ENCODE measurements around the gene MFGE8. TPM values are rescaled to one million over a fixed set of nuclear protein-coding genes. Genes with fewer than 3 reads are reported as not detected.

MFGE8 gene
- polyA plus RNA-seq, 1 donor (not counting 4 experiments of a cell fraction or from before 2014, with no cell fraction given): 55.3 TPM

DNA sequence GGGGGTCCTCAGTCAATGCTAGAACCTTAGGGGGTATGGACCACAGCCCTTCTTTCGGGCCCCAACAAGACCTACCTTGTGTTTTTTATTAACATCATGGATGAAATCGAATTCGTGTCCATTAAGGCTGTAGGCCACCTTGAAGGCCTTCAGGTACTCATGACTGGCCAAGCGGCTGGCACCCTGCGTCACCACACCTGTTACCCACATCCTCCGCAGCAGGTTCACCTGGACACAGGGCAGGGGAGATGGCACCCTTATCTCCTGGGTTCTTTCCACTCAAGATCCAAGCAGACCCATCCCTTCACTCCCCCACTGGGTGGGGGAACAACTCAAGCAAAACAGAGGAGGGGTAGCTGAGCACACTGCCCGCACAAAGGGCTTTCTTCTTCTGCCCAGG, 6.6 kb downstream of the MFGE8 start:
- TF ChIP-seq, protein P1, sequence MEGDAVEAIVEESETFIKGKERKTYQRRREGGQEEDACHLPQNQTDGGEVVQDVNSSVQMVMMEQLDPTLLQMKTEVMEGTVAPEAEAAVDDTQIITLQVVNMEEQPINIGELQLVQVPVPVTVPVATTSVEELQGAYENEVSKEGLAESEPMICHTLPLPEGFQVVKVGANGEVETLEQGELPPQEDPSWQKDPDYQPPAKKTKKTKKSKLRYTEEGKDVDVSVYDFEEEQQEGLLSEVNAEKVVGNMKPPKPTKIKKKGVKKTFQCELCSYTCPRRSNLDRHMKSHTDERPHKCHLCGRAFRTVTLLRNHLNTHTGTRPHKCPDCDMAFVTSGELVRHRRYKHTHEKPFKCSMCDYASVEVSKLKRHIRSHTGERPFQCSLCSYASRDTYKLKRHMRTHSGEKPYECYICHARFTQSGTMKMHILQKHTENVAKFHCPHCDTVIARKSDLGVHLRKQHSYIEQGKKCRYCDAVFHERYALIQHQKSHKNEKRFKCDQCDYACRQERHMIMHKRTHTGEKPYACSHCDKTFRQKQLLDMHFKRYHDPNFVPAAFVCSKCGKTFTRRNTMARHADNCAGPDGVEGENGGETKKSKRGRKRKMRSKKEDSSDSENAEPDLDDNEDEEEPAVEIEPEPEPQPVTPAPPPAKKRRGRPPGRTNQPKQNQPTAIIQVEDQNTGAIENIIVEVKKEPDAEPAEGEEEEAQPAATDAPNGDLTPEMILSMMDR (optimal IDR thresholded peaks at IDR 0.05 in 1 of 3, IDR thresholded peaks at IDR 0.05 in 1 of 3, conservative IDR thresholded peaks at IDR 0.05 in 1 of 3; ENCODE audit: extremely low read depth in 1 of 3, insufficient read depth in 2 of 3, low read length in 3 of 3): no peak
- no peak for TF ChIP-seq EZH2 (IDR thresholded peaks at IDR 0.05; ENCODE audit: low read length)
- Histone ChIP-seq H3K4me2 (ENCODE audit: control insufficient read depth, extremely low read depth, insufficient read depth, low read depth, low read length) (no peak overlapping the region), H3K9me3 (ENCODE audit: control insufficient read depth, low read depth, low read length) (no peaks in the 10 kb centered on the region), H2AFZ (ENCODE audit: control insufficient read depth, low read length) (no peak overlapping the region), H3K36me3 (ENCODE audit: control insufficient read depth in 2 of 2, extremely low read depth in 1 of 2, insufficient read depth in 2 of 2, low read length in 2 of 2) (peaks cover 7 to 29% of the 10 kb centered on the region in 2 experiments), H3K4me1 (ENCODE audit: control insufficient read depth, extremely low read depth, insufficient read depth, low read length) (peaks cover 3% of the 10 kb centered on the region), H3K9ac (ENCODE audit: control insufficient read depth, extremely low read depth, insufficient read depth, low read length) (no peak overlapping the region), H3K27ac (ENCODE audit: control insufficient read depth, insufficient read depth, low read length) (no peak overlapping the region), H3K79me2 (ENCODE audit: control insufficient read depth, insufficient read depth, low read length) (no peaks in the 10 kb centered on the region), H4K20me1 (ENCODE audit: control insufficient read depth, extremely low read depth, insufficient read depth, low read length) (no peaks in the 10 kb centered on the region), H3K27me3 (ENCODE audit: control insufficient read depth, extremely low read depth, insufficient read depth, low read length) (no peaks in the 10 kb centered on the region), H3K9me1 (ENCODE audit: control insufficient read depth, extremely low read depth, insufficient read depth, low read length) (no peaks in the 10 kb centered on the region), H3K4me3 (ENCODE audit: control insufficient read depth in 2 of 3, extremely low read depth in 1 of 3, insufficient read depth in 2 of 3, low read depth in 1 of 3, low read length in 3 of 3) (no peak overlapping the region)
- DNase-seq (ENCODE audit: low read depth, low spot score): no peak
- no peak for FAIRE-seq
- dilution Hi-C loops (cut with MboI; ENCODE audit: extremely low pct_ligation_motif_present, low sequenced_read_pairs): no loop called here

DNA sequence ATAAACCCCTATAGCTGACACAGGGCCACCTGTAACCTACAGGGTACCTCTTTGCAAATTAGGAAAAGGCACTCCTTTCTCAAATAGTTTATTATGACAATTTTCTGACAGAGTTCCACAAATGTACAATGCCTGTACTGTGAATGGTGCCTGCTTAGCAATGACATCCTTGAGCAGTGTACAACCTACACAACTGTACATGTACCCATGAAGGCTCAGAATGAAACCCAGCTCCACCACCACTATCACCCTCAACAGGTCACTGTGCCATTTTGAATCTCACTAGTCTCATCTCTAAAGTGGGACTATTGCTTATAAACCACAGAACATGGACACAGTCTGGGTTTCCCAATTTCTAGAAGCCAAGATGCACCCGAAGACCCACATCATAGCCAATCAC, 7.0 kb downstream of the MFGE8 start:
- peaks cover 7 to 30% of the 10 kb centered on the region in 2 experiments for H3K36me3 ChIP-seq (ENCODE audit: control insufficient read depth in 2 of 2, extremely low read depth in 1 of 2, insufficient read depth in 2 of 2, low read length in 2 of 2)
- no peaks in the 10 kb centered on the region for H3K4me1 ChIP-seq (ENCODE audit: control insufficient read depth, extremely low read depth, insufficient read depth, low read length)
- H3K79me2 ChIP-seq (ENCODE audit: control insufficient read depth, insufficient read depth, low read length): no peaks in the 10 kb centered on the region
- H3K4me3 ChIP-seq (ENCODE audit: control insufficient read depth in 2 of 3, extremely low read depth in 1 of 3, insufficient read depth in 2 of 3, low read depth in 1 of 3, low read length in 3 of 3): no peak overlapping the region
- no peak overlapping the region for H2AFZ ChIP-seq (ENCODE audit: control insufficient read depth, low read length)
- H3K27ac ChIP-seq (ENCODE audit: control insufficient read depth, insufficient read depth, low read length): no peak overlapping the region
- dilution Hi-C loops (cut with MboI; ENCODE audit: extremely low pct_ligation_motif_present, low sequenced_read_pairs): no loop called here
- no peaks in the 10 kb centered on the region for H3K9me3 ChIP-seq (ENCODE audit: control insufficient read depth, low read depth, low read length)
- FAIRE-seq (no peak), DNase-seq (ENCODE audit: low read depth, low spot score) (no peak)
- no peak overlapping the region for H3K4me2 ChIP-seq (ENCODE audit: control insufficient read depth, extremely low read depth, insufficient read depth, low read depth, low read length)
- no peaks in the 10 kb centered on the region for H3K9me1 ChIP-seq (ENCODE audit: control insufficient read depth, extremely low read depth, insufficient read depth, low read length)
- no peak overlapping the region for H3K9ac ChIP-seq (ENCODE audit: control insufficient read depth, extremely low read depth, insufficient read depth, low read length)
- H4K20me1 ChIP-seq (ENCODE audit: control insufficient read depth, extremely low read depth, insufficient read depth, low read length): no peaks in the 10 kb centered on the region
- TF ChIP-seq EZH2 (IDR thresholded peaks at IDR 0.05; ENCODE audit: low read length): no peak
- TF ChIP-seq, protein P1 (optimal IDR thresholded peaks at IDR 0.05 in 1 of 3, IDR thresholded peaks at IDR 0.05 in 1 of 3, conservative IDR thresholded peaks at IDR 0.05 in 1 of 3; ENCODE audit: extremely low read depth in 1 of 3, insufficient read depth in 2 of 3, low read length in 3 of 3): no peak
- no peaks in the 10 kb centered on the region for H3K27me3 ChIP-seq (ENCODE audit: control insufficient read depth, extremely low read depth, insufficient read depth, low read length)
